ENCODE measurements around the gene DNAJB13. TPM values are rescaled to one million over a fixed set of nuclear protein-coding genes. Genes with fewer than 3 reads are reported as not detected.

Gene DNAJB13
- total and polyA plus RNA-seq, 10 of the 15 experiments (the other 5 are each of a cell fraction or from before 2014, with no cell fraction given): 0.07 to 0.76 (median 0.15) TPM; not detected in 7

- TF ChIP-seq ZBTB33 (IDR thresholded peaks at IDR 0.05): no peak
- TF ChIP-seq MEF2A (IDR thresholded peaks at IDR 0.05; ENCODE audit: insufficient read depth, low read depth, low read length): no peak
- peak; percentile 61; the same call in 1 of the 2 replicates for TF ChIP-seq TCF12 (IDR thresholded peaks at IDR 0.05; ENCODE audit: low read depth, low read length)
- TF ChIP-seq REST (IDR thresholded peaks at IDR 0.05; ENCODE audit: low read depth, low read length): no peak
- no peak for TF ChIP-seq EZH2 (IDR thresholded peaks at IDR 0.05; ENCODE audit: borderline replicate concordance, control insufficient read depth, low read depth, low read length)
- TF ChIP-seq USF2 (IDR thresholded peaks at IDR 0.05; ENCODE audit: borderline replicate concordance, low read depth, low read length): no peak; the same call in 1 of the 2 replicates
- TF ChIP-seq ETV6 (conservative IDR thresholded peaks at IDR 0.05 in 1 of 2, IDR thresholded peaks at IDR 0.05 in 1 of 2; ENCODE audit: borderline replicate concordance in 1 of 2, low read depth in 1 of 2): no peak
- no peak; the same call in 1 of the 2 replicates for TF ChIP-seq CHD1 (IDR thresholded peaks at IDR 0.05; ENCODE audit: low read depth, low read length)
- no peak for TF ChIP-seq CHD4 (IDR thresholded peaks at IDR 0.05)
- peak; percentile 91 for TF ChIP-seq RB1 (IDR thresholded peaks at IDR 0.05; ENCODE audit: borderline replicate concordance)
- peak; percentile 80; the same call in 1 of the 2 replicates for TF ChIP-seq MAX (IDR thresholded peaks at IDR 0.05; ENCODE audit: low read depth, low read length)
- peak; percentile 76 for TF ChIP-seq DPF2 (IDR thresholded peaks at IDR 0.05)
- peak; percentile 40; the same call in 1 of the 2 replicates for TF ChIP-seq ZBTB40 (IDR thresholded peaks at IDR 0.05; ENCODE audit: borderline replicate concordance)
Observed at GRCh38 chr11:73982990-73983740, 32.3 kb downstream of the DNAJB13 start (continued).

All from GM12878 (cell line).